Activated naive CD4-positive, alpha-beta T cell treated with Interleukin-2 at 50 U/mL for 16 hours (primary cell): ENCODE data around the gene XCR1.
"Not testable (repeated sequence)": the region's sequence is repeated elsewhere in the genome, so short reads cannot be mapped to it uniquely, and the experiment has no call there.

Source experiments
- DNase-seq: peaks from one replicate; pipeline ENCODE4 v3.0.0-alpha.2; 2020

The XCR1 gene

DNA sequence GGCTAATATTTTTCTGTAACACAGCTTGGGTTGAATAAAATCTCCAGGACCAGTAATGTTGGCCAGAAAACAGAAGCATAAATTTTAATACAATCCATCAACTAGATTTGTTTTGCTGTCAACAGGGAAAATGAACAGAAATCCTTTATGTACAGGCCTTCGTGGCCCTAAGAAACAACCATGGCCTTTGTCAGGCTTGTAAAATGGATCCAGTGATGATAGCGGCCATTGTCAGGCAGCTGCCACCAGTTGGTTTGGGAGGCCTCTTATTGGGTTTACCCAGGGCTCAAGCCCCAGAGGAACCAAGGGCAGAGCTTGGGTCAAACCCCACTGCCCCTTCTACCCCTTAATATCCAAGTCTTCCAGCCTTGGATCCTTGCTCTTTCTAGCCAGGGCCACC is 26.1 kb downstream of the XCR1 start:
- DNase-seq: no peak

DNA sequence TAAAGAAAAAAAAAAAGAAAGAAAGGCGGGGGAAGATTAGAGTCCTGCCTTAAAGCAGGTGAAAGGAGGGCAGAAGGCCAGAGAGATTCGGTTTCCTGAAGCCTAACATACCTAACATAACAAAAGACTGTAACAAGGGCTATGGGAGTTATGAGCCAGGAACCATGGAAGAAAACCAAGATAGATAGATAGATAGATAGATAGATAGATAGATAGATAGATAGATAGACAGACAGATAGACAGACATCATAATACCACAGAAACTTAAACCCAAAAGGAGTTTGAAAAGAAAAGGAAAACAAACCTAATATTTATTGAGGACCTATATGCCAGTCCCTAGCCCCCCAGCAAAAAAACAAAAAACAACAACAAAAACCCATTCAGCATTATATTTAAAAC is 29.3 kb downstream of the XCR1 start:
- no peak for DNase-seq

DNA sequence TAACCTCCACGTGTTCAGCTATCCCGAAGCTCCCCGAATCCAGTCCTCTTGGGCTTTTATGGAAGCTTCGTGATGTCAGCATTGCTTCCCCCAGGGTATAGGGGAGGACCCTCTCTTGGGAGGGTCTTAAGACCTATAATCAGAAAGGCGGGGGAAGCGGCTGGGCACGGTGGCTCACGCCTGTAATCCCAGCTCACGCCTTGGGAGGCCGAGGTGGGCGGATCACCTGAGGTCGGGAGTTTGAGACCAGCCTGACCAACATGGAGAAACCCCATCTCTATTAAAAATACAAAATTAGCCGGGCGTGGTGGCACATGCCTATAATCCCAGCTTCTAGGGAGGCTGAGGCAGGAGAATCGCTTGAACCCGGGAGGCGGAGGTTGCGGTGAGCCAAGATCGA is 29.8 kb downstream of the XCR1 start:
- DNase-seq: not testable (repeated sequence)

DNA sequence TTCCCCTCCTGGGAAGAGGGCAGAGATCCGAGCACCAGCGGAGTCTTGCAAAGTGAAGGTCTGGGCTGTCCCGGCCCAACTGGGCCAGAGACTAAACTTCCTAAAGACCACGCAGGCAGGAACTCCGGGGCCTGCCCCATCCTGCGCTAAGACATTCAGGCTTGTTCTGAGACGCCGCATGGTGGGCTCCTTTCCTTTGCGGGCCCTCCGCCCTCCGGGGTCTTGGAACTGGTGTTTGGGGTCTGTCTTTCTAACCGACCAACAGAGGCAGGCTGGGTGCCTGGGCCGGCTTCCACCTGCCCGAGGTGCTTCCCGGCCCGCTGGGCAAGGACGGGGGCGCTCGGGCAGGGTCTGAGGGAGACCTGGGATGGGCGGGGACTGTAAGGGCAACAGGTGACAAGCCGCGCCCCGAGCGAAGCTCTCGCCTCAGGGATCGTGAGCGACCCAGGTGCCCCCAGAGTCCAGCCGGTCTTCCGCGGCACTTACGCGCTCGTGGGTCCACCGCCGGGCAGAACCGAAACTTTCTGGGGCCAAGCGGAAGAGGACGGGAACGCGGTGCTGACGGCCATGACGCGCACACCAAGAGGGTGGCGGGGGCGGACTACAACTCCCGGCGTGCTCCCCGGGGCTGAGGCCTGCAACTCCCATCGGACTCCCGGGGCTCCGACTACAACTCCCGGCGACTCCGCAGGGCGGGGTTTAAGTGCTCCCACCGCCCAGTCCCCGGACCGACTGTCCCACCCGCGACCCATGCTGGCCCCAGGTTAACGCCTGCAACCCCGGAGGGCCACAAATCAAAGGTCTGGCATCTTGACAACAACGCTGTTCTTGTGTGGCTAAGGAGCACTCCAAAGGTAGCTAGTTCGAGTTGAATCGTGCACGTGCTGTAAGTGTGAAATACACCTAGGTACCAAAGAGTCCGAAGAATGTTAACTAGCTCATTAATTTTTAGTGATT is 31.8 kb downstream of the XCR1 start, which contains the start of gene FYCO1:
Gene FYCO1 (minus strand): TSS at position 589 of the 957 bp plus-strand sequence. CDS start 10,914 bp downstream, outside the sequence.
- peak; percentile 90 for DNase-seq

DNA sequence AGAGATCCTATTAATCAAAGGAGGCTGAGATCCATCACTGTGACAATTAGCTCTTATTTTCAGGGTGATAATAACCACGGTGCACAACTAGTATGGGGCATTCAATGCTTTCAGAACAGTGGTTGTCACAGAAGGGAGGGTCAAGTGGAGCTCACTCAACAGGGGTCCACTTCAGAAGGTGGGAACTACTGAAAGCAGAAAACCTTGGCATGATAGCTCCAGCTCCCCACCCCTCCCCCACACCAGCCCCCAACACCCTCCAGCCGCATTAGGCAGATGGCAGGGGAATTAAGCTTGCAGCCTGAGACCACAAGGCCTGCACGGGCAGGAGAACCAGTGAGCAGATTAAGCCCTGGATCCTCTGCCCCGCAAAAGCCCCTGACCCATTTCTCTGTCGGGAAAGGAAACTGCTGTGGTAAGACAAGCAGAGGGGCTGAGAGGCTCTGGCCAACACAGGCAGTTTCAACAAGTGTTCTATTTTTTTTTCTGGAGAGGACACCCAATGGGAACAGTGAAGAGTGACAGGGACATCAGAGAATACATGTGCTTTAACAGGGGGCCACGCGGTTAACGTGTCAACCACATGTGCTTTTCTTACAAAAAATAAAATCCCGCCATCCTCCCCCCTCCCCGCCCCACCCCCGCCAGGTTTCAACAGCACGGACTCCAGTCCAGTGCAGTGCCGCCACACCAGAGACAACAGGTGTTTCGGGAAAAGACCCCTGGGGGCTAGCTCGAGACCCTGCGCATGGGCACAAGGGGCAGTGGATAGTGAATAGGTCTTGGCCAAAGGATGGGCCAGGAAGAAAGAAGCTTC is 32.7 kb downstream of the XCR1 start:
- peak; percentile 62 for DNase-seq

DNA sequence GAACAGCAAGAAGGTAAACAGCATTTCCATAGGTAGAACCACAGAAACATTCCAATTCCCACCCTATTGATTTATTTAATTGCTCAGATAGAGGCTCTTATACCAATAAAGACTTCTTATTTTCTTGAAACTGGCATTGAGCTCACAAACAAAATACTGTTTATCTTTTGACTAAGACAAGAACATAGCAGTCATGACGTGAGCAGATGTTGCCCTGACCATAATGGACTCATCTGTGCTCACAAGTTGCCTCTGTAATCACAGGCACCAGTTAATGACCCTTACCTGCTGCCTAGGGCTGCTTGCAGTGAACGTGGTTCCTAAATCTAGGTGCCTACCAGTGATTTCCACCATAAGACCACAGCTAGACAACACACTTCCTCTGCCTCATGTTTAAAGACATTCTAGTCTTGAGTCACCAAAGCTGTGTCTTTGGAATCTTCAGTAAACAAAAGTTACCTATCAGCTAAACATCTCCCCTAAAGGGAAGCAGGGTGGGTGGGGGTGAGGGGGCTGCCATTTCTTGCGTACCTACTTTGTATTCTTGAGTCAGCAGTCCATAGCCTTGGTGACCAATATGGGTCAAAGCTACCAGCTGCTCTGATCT is 33.8 kb downstream of the XCR1 start:
- DNase-seq: peak; percentile 35

DNA sequence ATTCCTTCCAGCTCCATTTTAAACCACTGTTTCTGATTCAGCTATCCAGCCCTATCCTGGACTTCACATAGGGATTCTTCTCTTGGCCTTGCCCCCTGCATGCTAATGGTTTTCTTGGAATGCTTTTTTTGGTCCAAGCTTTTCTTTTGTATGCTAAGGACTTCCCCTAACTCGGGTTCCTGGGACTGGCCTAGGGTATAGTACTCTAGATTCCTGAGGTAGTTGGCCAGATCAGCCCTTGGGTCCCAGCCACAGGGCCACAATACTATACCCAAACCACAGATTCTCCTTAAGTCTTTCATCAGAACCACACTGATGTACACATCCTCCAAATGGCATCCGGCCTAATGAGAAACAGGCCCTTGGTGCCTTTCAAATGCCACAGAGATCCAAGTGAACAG is 34.5 kb downstream of the XCR1 start:
- no peak for DNase-seq

DNA sequence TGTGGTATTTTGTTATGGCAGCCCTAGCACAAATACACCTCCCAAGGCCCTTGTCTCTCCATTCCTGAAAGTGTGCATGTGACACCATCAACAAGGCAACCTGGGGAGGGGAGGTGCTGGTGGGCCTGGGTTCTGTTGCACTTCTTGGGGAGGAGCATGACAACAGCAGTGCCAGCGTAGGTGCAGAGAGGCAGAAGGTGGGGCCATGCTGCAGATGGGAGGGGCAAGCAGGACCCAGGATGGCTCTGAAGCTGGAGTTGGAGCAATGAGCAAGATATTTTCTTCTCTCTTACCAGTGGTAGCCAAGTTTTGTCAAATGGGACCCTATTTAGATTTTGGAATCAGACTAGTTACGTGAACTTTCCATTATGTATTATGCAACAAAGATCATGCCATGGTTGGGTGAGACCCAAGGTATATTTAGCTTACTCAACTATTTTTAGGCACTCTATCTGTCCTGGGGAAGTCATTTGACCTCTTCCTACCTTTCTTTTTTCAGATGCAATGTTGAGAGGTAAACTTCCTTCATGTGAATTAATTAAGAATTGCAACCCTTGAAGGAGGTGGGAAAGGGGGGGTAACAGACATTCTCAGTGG is 35.1 kb downstream of the XCR1 start:
- no peak for DNase-seq

DNA sequence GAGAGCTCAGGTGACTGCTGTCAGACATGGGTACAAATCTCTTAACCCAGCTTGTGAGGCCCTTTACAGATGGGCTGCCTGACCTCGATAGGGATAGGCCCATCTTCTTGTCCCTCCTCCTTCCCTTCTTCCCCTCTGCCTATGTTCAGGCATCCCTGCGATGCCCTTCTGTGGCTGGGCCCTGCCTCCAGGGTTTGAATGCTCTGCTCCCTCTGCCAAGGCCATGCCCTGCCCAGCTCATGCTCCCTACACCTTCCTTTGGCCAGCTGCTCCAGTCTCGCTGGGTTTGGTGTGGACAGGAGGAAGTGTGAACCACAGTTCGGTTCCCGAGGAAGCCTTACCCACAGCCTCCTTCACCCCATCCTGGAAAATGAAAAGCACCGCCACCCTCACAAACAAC is 35.9 kb downstream of the XCR1 start:
- DNase-seq: no peak

DNA sequence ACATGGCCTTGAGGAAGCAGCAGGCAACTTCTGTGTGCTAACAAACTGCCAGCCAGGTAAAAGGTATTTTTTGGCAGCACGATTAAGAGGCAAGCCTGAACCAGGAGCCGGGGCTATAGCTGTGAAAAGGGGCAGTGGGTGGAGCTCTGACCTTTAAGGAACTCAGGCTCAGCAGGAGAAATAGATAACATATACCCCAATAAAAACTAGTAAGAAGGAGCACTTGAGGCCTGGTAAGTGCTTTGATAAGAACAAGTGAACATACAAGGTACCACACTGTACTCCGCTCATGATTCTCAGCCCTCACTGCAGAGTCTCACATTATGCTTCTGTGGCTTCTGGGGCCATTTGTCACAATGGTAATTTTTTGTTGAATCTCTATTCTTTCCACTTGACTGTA is 37.1 kb downstream of the XCR1 start:
- no peak for DNase-seq

DNA sequence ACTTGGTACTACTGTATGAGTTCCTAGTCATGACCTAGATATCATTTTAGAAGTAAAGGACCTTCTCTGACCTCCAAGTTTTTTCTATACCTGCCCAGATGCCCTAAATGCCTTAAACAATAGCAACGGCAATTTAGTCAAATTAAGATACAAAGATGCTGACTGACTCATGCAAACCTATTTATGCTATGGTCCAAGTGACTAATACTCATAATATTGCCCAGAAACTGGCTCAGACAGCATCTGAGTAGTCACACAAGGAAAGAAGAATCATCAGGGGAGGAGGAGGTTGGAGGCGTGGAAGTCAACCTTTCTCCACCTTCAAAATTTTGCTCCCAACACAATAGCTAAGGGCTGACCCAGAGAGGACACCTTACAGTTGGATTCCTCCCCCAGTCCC is 38.5 kb downstream of the XCR1 start:
- no peak for DNase-seq

DNA sequence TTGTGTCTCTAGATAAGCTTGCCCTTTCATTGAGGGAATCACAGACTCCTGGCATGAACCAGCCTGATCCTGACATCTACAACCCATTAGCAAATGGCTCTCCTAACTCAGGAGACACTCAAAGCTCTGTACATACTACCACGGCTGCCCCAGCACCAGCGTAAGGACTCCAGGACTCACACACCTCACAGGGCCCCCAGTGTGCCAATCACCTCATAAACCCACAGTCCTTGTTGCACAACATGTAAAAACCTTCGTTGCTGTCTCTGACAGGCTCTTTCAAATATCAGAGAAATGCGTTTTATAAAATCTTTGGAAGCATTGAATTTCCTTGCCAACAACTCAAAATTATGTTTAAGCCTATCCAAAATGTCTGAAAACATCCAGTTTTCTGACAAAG is 38.9 kb downstream of the XCR1 start:
- DNase-seq: no peak

DNA sequence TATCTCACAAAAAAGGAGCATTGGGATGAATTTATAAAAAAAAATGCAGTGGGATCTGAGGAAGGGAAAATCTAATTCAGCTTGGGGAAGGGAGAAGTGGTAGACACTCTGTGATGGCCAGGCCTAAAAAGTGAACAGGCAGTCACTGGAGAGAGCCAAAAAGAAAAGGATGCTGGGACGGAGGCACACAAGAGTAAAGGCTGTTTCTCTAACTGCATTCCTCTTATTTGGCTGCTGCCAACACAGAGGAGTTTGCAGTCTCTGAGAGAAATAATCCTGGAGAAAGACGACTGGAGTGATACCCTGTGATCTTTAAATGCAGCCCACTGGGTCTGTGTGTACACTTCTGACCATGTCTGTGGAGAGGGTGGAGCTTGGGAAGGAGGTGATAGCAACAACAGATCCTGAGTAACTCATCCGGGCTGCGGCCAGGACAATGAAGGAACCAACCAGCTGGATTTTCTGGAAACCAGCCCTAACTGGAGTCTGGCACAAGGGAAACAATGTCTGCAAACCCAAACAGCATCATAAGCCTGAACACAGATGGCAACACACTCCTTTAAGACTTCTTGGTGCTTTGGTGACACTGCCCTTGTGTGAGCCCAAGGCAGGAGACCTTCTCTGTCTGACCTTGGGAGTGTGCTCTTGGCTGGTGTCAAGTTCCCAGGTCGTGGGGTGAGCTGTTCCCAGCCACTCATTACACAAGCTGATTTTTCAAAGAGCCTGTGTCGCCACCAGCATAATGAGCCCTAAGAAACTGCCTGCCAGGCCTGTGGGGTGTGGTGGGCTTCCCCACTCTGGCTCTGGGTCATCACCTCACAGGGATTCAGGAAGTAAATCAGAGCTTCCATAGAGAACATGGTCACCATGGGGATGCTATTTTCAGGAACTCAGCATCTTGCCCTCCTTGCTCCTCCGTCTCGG is 39.7 kb downstream of the XCR1 start:
- DNase-seq: no peak

DNA sequence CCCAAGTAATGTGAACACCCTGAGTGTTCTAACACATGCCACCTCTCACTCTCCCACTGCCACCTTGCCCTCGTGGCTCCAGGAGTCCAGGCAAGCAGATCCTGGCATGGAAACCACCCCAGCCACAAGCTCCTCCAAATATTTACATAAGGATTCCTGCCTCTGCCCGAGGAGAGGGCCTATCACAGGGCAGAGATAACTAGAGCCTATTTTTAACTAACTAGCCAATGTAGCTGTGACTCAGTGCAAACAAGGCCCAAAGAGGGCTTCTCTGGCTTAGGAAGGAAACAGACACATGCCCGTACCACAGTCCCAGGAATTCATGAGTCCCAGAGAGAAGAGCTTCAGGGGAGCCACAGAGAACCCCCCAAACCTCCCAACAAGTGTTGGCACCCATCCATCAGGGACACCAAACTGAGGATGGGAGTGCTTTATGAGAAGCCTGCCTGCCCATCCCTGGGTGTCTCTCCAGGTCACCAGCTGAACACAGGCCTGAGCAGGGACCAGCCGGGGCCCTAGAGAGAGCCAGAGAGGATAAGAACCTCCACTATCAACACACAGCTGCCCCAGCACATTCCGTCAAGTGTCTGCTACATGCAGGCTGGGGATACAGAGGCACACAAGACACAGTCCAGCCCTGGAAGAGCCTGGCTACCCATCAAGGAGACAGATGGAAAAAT is 40.8 kb downstream of the XCR1 start:
- DNase-seq: no peak

DNA sequence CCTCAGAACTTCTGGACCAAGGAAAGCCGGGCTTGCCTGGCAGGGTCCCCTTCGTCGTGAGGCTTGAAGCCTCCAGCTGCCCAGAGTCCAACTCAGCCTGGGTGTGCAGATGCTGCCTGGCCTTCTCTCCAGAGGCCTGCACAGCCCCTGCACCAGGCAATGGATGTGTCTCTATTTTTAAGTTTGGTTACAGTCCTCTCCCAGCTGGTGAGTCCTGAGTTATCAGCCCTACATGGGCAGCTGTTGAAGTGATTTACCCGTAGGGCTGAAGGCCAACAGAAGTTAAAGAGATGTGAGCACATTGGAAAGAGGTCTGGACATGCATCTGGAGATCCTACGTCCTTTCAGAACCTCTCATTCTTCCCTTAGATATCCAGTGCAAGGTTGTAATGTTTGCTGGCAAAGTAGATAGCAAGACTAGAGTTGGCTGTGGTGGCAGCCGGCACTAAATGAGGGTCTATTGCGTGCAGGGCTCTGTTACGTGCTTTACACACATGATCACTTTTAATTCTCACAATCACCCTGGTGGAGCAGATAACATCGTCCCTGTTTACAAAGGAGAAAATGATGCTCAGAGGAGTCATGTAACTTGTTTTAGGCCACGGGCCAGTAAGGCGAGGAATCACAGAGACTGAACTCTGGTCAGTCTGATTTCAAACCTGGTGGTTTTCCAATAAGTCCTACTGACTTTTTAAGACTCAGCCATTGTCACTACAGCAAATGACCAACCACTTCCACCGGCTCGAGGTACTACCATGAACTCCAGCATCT is 41.6 kb downstream of the XCR1 start:
- DNase-seq: no peak

DNA sequence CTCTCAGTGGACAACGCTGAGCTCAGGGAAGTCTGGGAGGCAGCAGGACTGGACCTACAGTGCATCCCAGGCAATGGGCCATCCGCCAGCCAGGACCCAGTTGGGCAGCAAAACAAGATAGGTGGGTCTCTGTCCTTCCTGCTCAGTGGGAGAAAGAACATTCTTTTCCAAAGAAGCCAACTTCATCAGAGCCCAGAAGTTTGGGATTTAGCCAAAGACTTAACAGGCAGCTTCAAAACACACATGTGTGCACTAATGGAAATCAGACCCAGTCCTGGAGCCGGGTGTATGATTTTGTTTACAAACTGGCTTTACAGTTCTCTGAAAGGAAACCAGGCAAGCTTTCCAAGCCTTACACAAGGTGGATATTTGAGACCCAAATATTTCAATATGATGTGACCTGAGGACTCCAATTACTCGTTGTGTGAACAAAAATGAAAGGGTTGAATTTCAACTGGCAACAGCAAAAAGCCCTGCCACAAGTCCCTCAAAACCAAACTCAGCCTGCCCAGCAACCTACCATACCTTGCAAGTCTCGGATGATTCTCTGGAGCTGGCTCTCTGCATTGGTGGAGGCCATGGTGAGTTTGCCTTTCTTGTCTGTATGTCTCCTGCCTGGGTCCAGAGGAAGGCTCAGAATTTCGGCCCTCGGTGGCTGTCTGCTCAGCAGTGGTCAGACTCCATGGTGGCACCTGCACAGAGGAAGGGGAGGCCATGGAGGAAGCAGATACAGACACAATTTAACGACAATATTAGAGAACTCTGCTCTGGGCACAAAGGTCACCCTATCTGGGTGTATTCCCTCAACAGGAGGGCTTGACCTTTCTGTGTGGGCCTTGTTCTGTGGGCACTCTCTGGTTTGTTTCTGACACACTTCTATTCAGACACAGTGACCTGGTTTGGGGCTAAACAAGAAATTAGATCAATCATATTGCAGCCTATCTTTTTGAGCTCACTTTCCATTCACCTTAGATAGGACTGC is 42.7 kb downstream of the XCR1 start:
- no peak for DNase-seq

DNA sequence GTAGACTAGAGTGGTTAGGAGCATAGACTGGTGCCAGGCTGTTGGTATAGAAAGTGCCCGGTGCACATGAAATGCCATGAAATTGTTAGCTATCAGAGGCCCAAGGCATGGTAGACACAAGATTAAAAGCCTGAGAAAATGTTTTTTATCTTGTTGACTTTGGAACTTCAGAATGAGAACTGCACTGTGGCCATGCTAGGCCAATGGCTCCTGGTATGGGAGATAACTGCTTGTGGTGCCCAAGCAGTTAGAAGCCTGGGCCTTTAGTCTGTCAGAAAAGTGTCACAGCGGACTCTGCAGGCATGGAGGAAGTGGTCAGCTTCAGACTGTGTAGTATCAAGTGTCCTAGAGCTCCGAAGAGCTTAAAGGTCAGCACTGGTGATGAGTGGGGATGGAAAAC is 43.5 kb downstream of the XCR1 start:
- no peak for DNase-seq

DNA sequence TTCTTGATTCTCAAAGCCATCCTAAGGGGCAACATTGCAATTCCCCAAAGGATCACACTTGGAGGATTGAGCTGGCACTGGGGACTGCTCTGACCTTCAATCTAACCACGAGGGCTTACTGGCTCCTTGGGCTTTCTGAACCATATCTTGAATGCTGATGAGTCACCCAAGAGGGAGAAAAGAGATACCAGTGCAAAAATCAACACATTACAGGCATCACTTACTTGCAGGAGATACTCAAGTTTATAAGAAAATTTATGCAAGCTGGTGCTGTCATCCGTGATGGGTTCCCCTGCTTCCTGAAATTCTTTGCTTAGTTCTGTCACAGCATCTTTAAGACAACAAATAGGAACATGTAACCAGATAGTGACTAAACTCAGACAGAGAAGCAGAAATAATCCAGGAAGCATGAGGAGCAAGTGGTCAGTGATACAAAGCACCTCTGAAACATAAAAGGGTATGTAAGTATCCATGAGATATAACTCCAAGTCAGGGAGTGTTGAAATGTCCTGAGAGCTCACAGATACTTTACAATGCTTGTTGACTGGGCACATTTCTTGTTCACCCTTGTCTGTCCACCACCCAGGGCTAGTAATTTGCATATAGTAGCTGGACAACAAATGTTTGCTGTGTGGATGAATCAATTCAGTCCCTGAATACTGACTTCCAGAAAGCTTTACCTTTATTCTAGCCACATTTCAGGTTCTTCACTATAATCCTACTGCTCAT is 45.8 kb downstream of the XCR1 start:
- DNase-seq: no peak
